VCaP (cell line): ENCODE data around the gene SC5D.

Source experiments
- H3K27ac ChIP-seq: fragments of 450-650 bp; 2 replicates; pipeline ENCODE4 v1.5.1; 2017
- TF ChIP-seq, protein P1 (sequence below): fragments of 450-650 bp; conservative IDR thresholded peaks from 2 replicates; pipeline ENCODE4 v1.5.1; 2017; ENCODE audit warnings: mild to moderate bottlenecking, moderate library complexity

SC5D gene

DNA sequence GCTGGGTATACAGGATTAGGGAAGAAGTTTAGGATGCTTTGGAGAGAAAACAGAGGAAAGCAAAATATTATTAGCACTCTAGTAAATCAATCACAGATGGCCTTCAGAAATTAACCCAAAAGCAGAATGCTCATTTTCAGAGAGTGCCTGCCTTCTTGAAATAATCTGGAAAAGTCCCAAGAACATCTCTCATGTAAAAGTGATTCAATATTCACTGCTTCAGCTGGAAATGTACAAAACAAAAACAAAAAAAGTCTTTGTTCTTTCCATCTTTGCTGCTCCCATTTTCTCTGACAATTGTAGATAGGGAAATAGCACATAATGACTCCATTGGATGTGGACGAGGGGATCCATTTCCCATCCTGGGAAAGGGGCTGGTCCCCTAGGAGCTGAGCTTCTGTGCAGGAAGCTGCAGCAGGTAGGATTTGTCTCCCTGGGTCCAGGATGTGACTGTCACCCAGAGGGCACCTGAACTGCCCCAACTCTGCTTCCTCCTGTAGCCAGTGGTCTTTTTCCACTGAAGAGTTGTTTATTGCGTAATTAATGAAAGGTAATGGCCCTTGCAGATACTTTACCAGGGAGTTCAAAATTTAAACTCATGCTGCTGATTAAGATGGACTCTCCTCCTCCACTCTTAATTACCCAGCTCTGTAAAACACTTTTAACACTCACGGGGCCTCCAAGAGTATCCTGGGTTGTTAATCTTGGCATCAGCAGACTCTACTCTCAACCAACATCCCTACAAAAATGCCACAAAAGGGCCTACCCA, 57.9 kb downstream of the SC5D start:
- TF ChIP-seq, protein P1, sequence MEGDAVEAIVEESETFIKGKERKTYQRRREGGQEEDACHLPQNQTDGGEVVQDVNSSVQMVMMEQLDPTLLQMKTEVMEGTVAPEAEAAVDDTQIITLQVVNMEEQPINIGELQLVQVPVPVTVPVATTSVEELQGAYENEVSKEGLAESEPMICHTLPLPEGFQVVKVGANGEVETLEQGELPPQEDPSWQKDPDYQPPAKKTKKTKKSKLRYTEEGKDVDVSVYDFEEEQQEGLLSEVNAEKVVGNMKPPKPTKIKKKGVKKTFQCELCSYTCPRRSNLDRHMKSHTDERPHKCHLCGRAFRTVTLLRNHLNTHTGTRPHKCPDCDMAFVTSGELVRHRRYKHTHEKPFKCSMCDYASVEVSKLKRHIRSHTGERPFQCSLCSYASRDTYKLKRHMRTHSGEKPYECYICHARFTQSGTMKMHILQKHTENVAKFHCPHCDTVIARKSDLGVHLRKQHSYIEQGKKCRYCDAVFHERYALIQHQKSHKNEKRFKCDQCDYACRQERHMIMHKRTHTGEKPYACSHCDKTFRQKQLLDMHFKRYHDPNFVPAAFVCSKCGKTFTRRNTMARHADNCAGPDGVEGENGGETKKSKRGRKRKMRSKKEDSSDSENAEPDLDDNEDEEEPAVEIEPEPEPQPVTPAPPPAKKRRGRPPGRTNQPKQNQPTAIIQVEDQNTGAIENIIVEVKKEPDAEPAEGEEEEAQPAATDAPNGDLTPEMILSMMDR: no peak

GRCh38 chr11:121351083-121351630, 58.6 kb downstream of the SC5D start:
- TF ChIP-seq, protein P1: no peak
- H3K27ac ChIP-seq: no peak overlapping the region

More for the DNA sequence above, 57.9 kb downstream of the SC5D start:
- no peak overlapping the region for H3K27ac ChIP-seq

DNA sequence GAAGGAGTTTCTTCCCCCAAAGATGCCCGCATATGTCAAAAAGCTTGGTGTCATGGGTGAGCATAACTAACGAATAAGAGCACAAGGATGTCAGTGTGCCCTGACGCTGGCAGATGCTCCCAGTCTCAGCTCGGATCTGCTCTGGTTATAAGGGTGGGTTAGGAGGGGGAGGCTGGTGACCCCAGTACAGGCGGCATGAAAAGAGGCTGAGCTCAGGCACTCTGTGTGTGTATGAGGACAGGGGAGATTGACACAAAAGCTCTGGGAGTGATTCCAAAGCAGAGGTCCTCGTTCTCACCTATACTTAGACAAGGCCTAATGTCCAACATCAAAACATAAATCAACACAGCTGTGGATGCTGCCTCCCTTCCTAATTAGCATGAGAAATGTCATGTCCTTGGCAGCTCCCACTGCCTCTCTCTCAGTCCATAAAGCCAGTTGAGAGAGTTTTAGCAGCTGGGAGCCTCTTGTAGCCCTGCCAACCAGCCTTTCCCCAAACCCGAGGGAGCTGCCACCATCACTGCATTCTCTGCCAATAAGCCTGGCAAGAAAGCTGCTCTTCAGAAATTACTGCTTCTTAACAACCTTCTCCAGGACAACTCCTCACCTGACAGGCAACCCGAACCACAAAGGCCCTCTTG, 59.8 kb downstream of the SC5D start:
- H3K27ac ChIP-seq: peak overlapping the region; percentile 21; the same call in 1 of the 2 replicates
- TF ChIP-seq, protein P1: no peak

- H3K27ac ChIP-seq: no peak overlapping the region
- TF ChIP-seq, protein P1: no peak
Observed at GRCh38 chr11:121354192-121354591, 61.6 kb downstream of the SC5D start.

DNA sequence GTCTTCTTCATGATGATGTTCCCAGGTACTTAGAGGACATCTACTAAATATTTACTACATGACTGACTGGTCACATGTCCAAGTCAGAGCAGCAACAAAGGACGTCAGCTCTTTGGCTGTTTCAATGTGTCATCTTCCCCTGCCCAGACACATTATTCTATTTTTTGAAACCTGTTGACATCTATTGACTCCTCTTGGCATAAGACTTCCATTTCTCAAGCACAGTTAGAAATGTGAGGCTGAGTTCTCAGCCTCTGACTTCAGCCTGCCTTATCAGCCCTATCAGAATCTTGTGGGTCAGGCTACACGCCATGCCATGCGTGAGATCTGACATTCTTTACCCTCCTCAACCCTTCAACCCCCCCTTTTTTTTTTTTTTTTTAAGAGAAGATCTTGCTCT, 63.8 kb downstream of the SC5D start:
- TF ChIP-seq, protein P1: no peak
- H3K27ac ChIP-seq: no peak overlapping the region
